K562 (cell line): Measurements from ENCODE around the gene SRCIN1. TPM values are rescaled to one million over a fixed set of nuclear protein-coding genes. Genes with fewer than 3 reads are reported as not detected.

Source experiments
- ATAC-seq: fragments of 200-7000 bp; cut with Tn5 transposase; 3 replicates; pipeline ENCODE4 v1.9.1; 2020; ENCODE audit warnings: moderate library complexity
- BruUV-seq: library from RNA; stranded (reverse); fragments of 400-500 nt; replicated peaks from 2 replicates; lab custom pipeline; 2021; lab: Mats Ljungman, UMichigan
- CTCF ChIA-PET: fragments of 300-600 bp; formaldehyde crosslinking; extraction: SDS; loops from one replicate; lab custom pipeline; 2021; ENCODE audit warnings: low intra/inter-chr PET ratio; lab: Yijun Ruan, JAX
- POLR2A ChIA-PET: fragments of 300-600, 350-650 bp; sonication (Branson Sonifier 250); formaldehyde crosslinking; extraction: SDS; loops from one replicate; lab custom pipeline; 2021; ENCODE audit warnings: antibody characterized with exemption, inconsistent platforms; lab: Yijun Ruan, JAX
- DNase-seq, 4 experiments: peaks; one replicate each; pipeline versions ENCODE4 v3.0.0 to v3.0.0-alpha.2; 2011 to 2018; ENCODE audit warnings: low spot score in 3 of 4, mixed read lengths in 3 of 4; ENCODE audit errors: extremely low read depth in 1 of 4
- FAIRE-seq: peaks from 2 replicates; lab custom pipeline; 2011; peaks lifted over from hg19 to GRCh38; lab: Jason Lieb, UNC
- H2AFZ ChIP-seq: 2 replicates; pipeline ENCODE4 v1.6.0; 2011; ENCODE audit warnings: low read depth, low read length, control low read depth, inconsistent platforms
- H3K27ac ChIP-seq: fragments of 200-600 bp; 3 replicates; pipeline ENCODE4 v1.8.0; 2011; ENCODE audit warnings: low read depth, mild to moderate bottlenecking, control low read depth, inconsistent platforms, low read length, moderate library complexity, mixed read lengths; ENCODE audit errors: extremely low read depth
- H3K27me3 ChIP-seq, 2 experiments: fragments of 300-600 bp in 1 of 2; 2 replicates in 1 of 2; 3 replicates in 1 of 2; pipeline versions ENCODE4 v1.6.0 to v1.8.0; 2011; ENCODE audit warnings: inconsistent platforms in 2 of 2, low read length in 2 of 2, mild to moderate bottlenecking in 1 of 2, mixed read lengths in 1 of 2, moderate library complexity in 1 of 2; ENCODE audit not compliant: control insufficient read depth in 2 of 2, insufficient read depth in 2 of 2
- H3K36me3 ChIP-seq: fragments of 300-600 bp; 3 replicates; pipeline ENCODE4 v1.8.0; 2011; ENCODE audit warnings: mild to moderate bottlenecking, low read length, inconsistent platforms; ENCODE audit not compliant: control insufficient read depth, insufficient read depth
- H3K4me1 ChIP-seq, 2 experiments: fragments of 200-600 bp in 1 of 2; replicated peaks in 1 of 2; 2 replicates in 1 of 2; 3 replicates in 1 of 2; pipeline versions ENCODE4 v1.5.1 to v1.8.0; 2011; ENCODE audit warnings: inconsistent platforms in 2 of 2, low read length in 2 of 2, mild to moderate bottlenecking in 1 of 2, mixed read lengths in 1 of 2, moderate library complexity in 1 of 2; ENCODE audit not compliant: control insufficient read depth in 2 of 2, insufficient read depth in 2 of 2
- H3K4me2 ChIP-seq: 2 replicates; pipeline ENCODE4 v1.6.1; 2011; ENCODE audit warnings: low read length, control low read depth, inconsistent platforms, mixed read lengths; ENCODE audit not compliant: insufficient read depth
- H3K4me3 ChIP-seq: fragments of 200-600 bp; sonication (generic), shearing (Covaris generic); 2 replicates; pipeline ENCODE4 v1.5.1; 2016; ENCODE audit warnings: control low read depth, inconsistent platforms
- H3K79me2 ChIP-seq: fragments of 200-600 bp; 3 replicates; pipeline ENCODE4 v1.8.0; 2011; ENCODE audit warnings: low read length, inconsistent platforms; ENCODE audit not compliant: control insufficient read depth, insufficient read depth
- H3K9ac ChIP-seq, 2 experiments: 2 replicates each; pipeline versions ENCODE4 v1.6.0 to v1.6.1; 2011; ENCODE audit warnings: low read depth in 2 of 2, low read length in 2 of 2, control low read depth in 1 of 2, inconsistent platforms in 1 of 2, mild to moderate bottlenecking in 1 of 2, mixed read lengths in 1 of 2; ENCODE audit not compliant: insufficient read depth in 1 of 2
- H3K9me1 ChIP-seq: one replicate; pipeline ENCODE4 v1.6.0; 2011; ENCODE audit warnings: inconsistent platforms, mild to moderate bottlenecking, low read length, moderate library complexity; ENCODE audit not compliant: control insufficient read depth, insufficient read depth
- H3K9me3 ChIP-seq: replicated peaks from 2 replicates; pipeline ENCODE4 v1.5.1; 2011; ENCODE audit warnings: low read depth, low read length, inconsistent platforms; ENCODE audit not compliant: control insufficient read depth, insufficient read depth
- H4K20me1 ChIP-seq: replicated peaks from 2 replicates; pipeline ENCODE4 v1.6.1; 2011; ENCODE audit warnings: low read length, inconsistent platforms, mixed read lengths; ENCODE audit not compliant: control insufficient read depth, insufficient read depth
- TBL1XR1 ChIP-seq, 2 experiments: IDR thresholded peaks; 2 replicates each; pipeline ENCODE4 v1.6.1; 2012; ENCODE audit warnings: improper control_type of control experiment in 2 of 2, low read length in 2 of 2, mild to moderate bottlenecking in 1 of 2
- ZNF41 ChIP-seq: fragments of 250-450 bp; sonication (Bioruptor Pico); conservative IDR thresholded peaks from 2 replicates; pipeline ENCODE4 v1.4.0; 2020; ENCODE audit warnings: mild to moderate bottlenecking
- WGBS: fragments of 100-300 bp; shearing (Covaris generic); methylation state at CpG from one replicate; pipeline ENCODE4 v1.1.6; 2016; ENCODE audit warnings: low coverage, mixed read lengths; ENCODE audit not compliant: insufficient coverage; ENCODE audit errors: missing lambda C conversion rate; 5-methylcytosine and 5-hydroxymethylcytosine counted together
- in situ Hi-C: fragments of 300-500 bp; cut with MboI; formaldehyde crosslinking; loops from 4 replicates; pipeline ENCODE4 v1.15.0; 2018; ENCODE audit warnings: inconsistent platforms, mixed read lengths
- intact Hi-C: fragments of 100-400 bp; cut with micrococcal nuclease; formaldehyde crosslinking; loops from 2 replicates; pipeline ENCODE4 v1.14.2; 2022
- polyA plus RNA-seq, 8 experiments: library from polyadenylated mRNA; depleted of rRNA in 4 of 8; stranded (reverse) in 5 of 8; unstranded in 3 of 8; fragments of >200 nt; fragmentation: Nextera tagmentation in 2 of 8; fragmentation: Illumina TruSeq in 1 of 8; extraction: Ambion mirVana in 2 of 8; extraction: Trizol in 1 of 8; gene quantifications; 2 replicates each; pipeline versions ENCODE4 v1.2.1 to v1.2.3, GENCODE V29; 2011 to 2014; ENCODE audit warnings: inconsistent platforms in 1 of 8, missing spikeins in 1 of 8
- total RNA-seq, 7 experiments: library from RNA; depleted of rRNA in 6 of 7; stranded (reverse); fragments of >200 nt in 6 of 7; fragmentation: Illumina TruSeq in 2 of 7; extraction: Trizol in 2 of 7; gene quantifications; 2 replicates each; pipeline versions ENCODE4 v1.2.1 to v1.2.3, GENCODE V29; 2011 to 2021; ENCODE audit warnings: low replicate concordance in 1 of 7
- TF ChIP-seq, protein P1 (sequence below): fragments of 200-800 bp; sonication (Bioruptor generic); IDR thresholded peaks from 2 replicates; pipeline ENCODE4 v1.6.1; 2017; ENCODE audit warnings: missing genetic modification characterization, missing compliant biosample characterization
- TF ChIP-seq, protein P2 (sequence below): fragments of 250-450 bp; sonication (Bioruptor Pico); IDR thresholded peaks from 2 replicates; pipeline ENCODE4 v1.5.1; 2021; ENCODE audit warnings: mild to moderate bottlenecking

SRCIN1 gene
- total and polyA plus RNA-seq, 9 of the 15 experiments (the other 6 are each of a cell fraction or from before 2014, with no cell fraction given) = 0.09 to 0.33 (median 0.13) TPM; not detected in 6

- H3K27me3 ChIP-seq = peaks cover 0 to 14% of the 10 kb centered on the region in 2 experiments; a peak in 3 of 5 replicates
- no peak for ATAC-seq
- intact Hi-C loops (loop anchor here (5.0 kb wide), 1 partner anchor 46 kb away; no protein-coding TSS in a partner anchor), in situ Hi-C loops (no loop called here)
- H3K79me2 ChIP-seq = no peaks in the 10 kb centered on the region
- H2AFZ ChIP-seq = no peak overlapping the region
- BruUV-seq = no TSS peak
- DNase-seq = no peak
- no peak overlapping the region for H3K27ac ChIP-seq
- ChIA-PET POLR2A (interaction anchor here (0.6 to 1.4 kb wide), 4 partner anchors 10 to 176 kb away, joined by 3 read pairs; no protein-coding TSS in a partner anchor), CTCF (no interaction called here)
- WGBS = 20% methylated on average over 9 of the region's 13 CpGs
- 0 out of 2 replicates have a peak, but pooled peaks cover 13% of the 10 kb centered on the region for H4K20me1 ChIP-seq
- no peak overlapping the region for H3K9ac ChIP-seq
- H3K9me1 ChIP-seq = no peaks in the 10 kb centered on the region
- H3K4me1 ChIP-seq = peaks cover 20 to 59% of the 10 kb centered on the region in 2 experiments
- TF ChIP-seq, protein P1, sequence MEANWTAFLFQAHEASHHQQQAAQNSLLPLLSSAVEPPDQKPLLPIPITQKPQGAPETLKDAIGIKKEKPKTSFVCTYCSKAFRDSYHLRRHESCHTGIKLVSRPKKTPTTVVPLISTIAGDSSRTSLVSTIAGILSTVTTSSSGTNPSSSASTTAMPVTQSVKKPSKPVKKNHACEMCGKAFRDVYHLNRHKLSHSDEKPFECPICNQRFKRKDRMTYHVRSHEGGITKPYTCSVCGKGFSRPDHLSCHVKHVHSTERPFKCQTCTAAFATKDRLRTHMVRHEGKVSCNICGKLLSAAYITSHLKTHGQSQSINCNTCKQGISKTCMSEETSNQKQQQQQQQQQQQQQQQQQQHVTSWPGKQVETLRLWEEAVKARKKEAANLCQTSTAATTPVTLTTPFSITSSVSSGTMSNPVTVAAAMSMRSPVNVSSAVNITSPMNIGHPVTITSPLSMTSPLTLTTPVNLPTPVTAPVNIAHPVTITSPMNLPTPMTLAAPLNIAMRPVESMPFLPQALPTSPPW = peak; percentile 37; the same call in 1 of the 2 replicates
- no peak for TF ChIP-seq ZNF41 (CRISPR knock-in tag)
- TF ChIP-seq, protein P2, sequence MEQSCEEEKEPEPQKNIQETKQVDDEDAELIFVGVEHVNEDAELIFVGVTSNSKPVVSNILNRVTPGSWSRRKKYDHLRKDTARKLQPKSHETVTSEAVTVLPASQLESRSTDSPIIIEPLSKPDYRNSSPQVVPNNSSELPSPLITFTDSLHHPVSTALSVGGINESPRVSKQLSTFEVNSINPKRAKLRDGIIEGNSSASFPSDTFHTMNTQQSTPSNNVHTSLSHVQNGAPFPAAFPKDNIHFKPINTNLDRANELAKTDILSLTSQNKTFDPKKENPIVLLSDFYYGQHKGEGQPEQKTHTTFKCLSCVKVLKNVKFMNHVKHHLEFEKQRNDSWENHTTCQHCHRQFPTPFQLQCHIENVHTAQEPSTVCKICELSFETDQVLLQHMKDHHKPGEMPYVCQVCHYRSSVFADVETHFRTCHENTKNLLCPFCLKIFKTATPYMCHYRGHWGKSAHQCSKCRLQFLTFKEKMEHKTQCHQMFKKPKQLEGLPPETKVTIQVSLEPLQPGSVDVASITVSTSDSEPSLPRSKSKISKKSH (CRISPR knock-in tag) = no peak
- TF ChIP-seq TBL1XR1 (IDR thresholded peaks at IDR 0.05; ENCODE audit: low read length in 2 of 2) = no peak
- no peak overlapping the region for H3K4me2 ChIP-seq
- H3K36me3 ChIP-seq = no peaks in the 10 kb centered on the region
- H3K4me3 ChIP-seq = no peak overlapping the region
- H3K9me3 ChIP-seq = no peaks in the 10 kb centered on the region
- FAIRE-seq = no peak
Observed at GRCh38 chr17:38602956-38603785, 2.6 kb downstream of the SRCIN1 start.
